Neural progenitor cell (in vitro differentiated cells): ENCODE data around the gene KATNAL1. TPM values are rescaled to one million over a fixed set of nuclear protein-coding genes. Genes with fewer than 3 reads are reported as not detected.

Experiments used
- DNase-seq: peaks from one replicate; pipeline ENCODE4 v3.0.0-alpha.2; 2016; ENCODE audit warnings: low spot score
- H2AFZ ChIP-seq: fragments of 200-600 bp; sonication (generic); replicated peaks from 2 replicates; pipeline ENCODE4 v1.6.1; 2016; ENCODE audit warnings: antibody characterized with exemption
- H3F3A ChIP-seq: fragments of 200-600 bp; sonication (generic); 2 replicates; pipeline ENCODE4 v1.6.1; 2016; ENCODE audit warnings: antibody characterized with exemption, low read depth
- H3K27ac ChIP-seq: fragments of 200-600 bp; sonication (generic); 2 replicates; pipeline ENCODE4 v1.5.1; 2016; ENCODE audit warnings: mild to moderate bottlenecking
- H3K27me3 ChIP-seq: fragments of 200-600 bp; sonication (generic); 2 replicates; pipeline ENCODE4 v1.6.1; 2016; ENCODE audit warnings: mild to moderate bottlenecking, moderate library complexity
- H3K36me3 ChIP-seq: fragments of 200-600 bp; sonication (generic); 2 replicates; pipeline ENCODE4 v1.5.1; 2016
- H3K4me1 ChIP-seq: fragments of 200-600 bp; sonication (generic); 2 replicates; pipeline ENCODE4 v1.6.1; 2016; ENCODE audit warnings: mixed run types
- H3K4me2 ChIP-seq: fragments of 200-600 bp; sonication (generic); 2 replicates; pipeline ENCODE4 v1.6.1; 2016
- H3K4me3 ChIP-seq: fragments of 200-600 bp; sonication (generic); 2 replicates; pipeline ENCODE4 v1.5.1; 2016
- H3K79me2 ChIP-seq: fragments of 200-600 bp; sonication (generic); 2 replicates; pipeline ENCODE4 v1.6.1; 2016; ENCODE audit warnings: low read depth
- H3K9ac ChIP-seq: fragments of 200-600 bp; sonication (generic); 2 replicates; pipeline ENCODE4 v1.6.1; 2016
- H3K9me3 ChIP-seq: fragments of 200-600 bp; sonication (generic); 2 replicates; pipeline ENCODE4 v1.5.1; 2016; ENCODE audit warnings: low read depth
- H4K20me1 ChIP-seq: fragments of 200-600 bp; sonication (generic); 2 replicates; pipeline ENCODE4 v1.6.1; 2016; ENCODE audit warnings: low read depth
- H3K27ac Mint-ChIP-seq: 3 replicates; pipeline ENCODE4 v1.8.0; 2021; ENCODE audit warnings: mixed read lengths
- H3K27me3 Mint-ChIP-seq: 2 replicates; pipeline ENCODE4 v1.8.0; 2022; ENCODE audit warnings: low read depth, mild to moderate bottlenecking, inconsistent platforms, moderate library complexity, mixed read lengths; ENCODE audit not compliant: insufficient read depth
- H3K36me3 Mint-ChIP-seq: 3 replicates; pipeline ENCODE4 v1.8.0; 2021; ENCODE audit warnings: mixed read lengths
- H3K4me1 Mint-ChIP-seq: 3 replicates; pipeline ENCODE4 v1.8.0; 2021; ENCODE audit warnings: mixed read lengths
- H3K4me3 Mint-ChIP-seq: 3 replicates; pipeline ENCODE4 v1.8.0; 2021; ENCODE audit warnings: mild to moderate bottlenecking, moderate library complexity, mixed read lengths
- H3K9me3 Mint-ChIP-seq: 3 replicates; pipeline ENCODE4 v1.8.0; 2020; ENCODE audit warnings: mixed read lengths
- CTCF ChIP-seq: fragments of 200-600 bp; sonication (generic); IDR thresholded peaks from 2 replicates; pipeline ENCODE4 v1.5.1; 2017; ENCODE audit warnings: antibody characterized with exemption, mild to moderate bottlenecking
- EZH2 ChIP-seq: fragments of 200-600 bp; sonication (generic); IDR thresholded peaks from 2 replicates; pipeline ENCODE4 v1.6.1; 2017; ENCODE audit warnings: antibody characterized with exemption, mild to moderate bottlenecking, moderate library complexity
- EZH2phosphoT487 ChIP-seq: fragments of 200-600 bp; sonication (generic); IDR thresholded peaks from 2 replicates; pipeline ENCODE4 v1.6.1; 2017; ENCODE audit warnings: antibody characterized with exemption
- total RNA-seq: library from RNA; depleted of rRNA; stranded (reverse); fragments of >200 nt; gene quantifications from 2 replicates; pipeline ENCODE4 v1.2.3, GENCODE V29; 2015; ENCODE audit warnings: low replicate concordance

KATNAL1 gene
- total RNA-seq, 1 donor from 2014 or later, result 33.6 TPM

GRCh38 chr13:30165796-30166195 is 141.6 kb downstream of the KATNAL1 start:
- H2AFZ ChIP-seq, result peak overlapping the region; percentile 88
- TF ChIP-seq EZH2phosphoT487 (no peak), EZH2 (no peak), CTCF (no peak)
- peaks cover 2% of the 10 kb centered on the region for H3K36me3 Mint-ChIP-seq

GRCh38 chr13:30165071-30165470 is 142.3 kb downstream of the KATNAL1 start:
- peaks cover 27% of the 10 kb centered on the region for H3K4me1 Mint-ChIP-seq
- TF ChIP-seq EZH2phosphoT487 (no peak), EZH2 (no peak), CTCF (no peak)
- Histone ChIP-seq H3K4me1 (peaks cover 12% of the 10 kb centered on the region), H3K9ac (no peak overlapping the region), H4K20me1 (no peaks in the 10 kb centered on the region), H3K4me2 (no peak overlapping the region), H3K9me3 (no peaks in the 10 kb centered on the region), H3K36me3 (no peaks in the 10 kb centered on the region), H3K27ac (no peak overlapping the region), H3K27me3 (no peaks in the 10 kb centered on the region), H2AFZ (no peak overlapping the region), H3F3A (no peaks in the 10 kb centered on the region), H3K79me2 (no peaks in the 10 kb centered on the region), H3K4me3 (no peak overlapping the region)
- H3K4me3 Mint-ChIP-seq, result no peak overlapping the region
- DNase-seq, result no peak
- peaks cover 2% of the 10 kb centered on the region for H3K36me3 Mint-ChIP-seq
- H3K9me3 Mint-ChIP-seq, result peaks cover 15% of the 10 kb centered on the region
- no peak overlapping the region for H3K27ac Mint-ChIP-seq
- peaks cover 3% of the 10 kb centered on the region for H3K27me3 Mint-ChIP-seq

More at GRCh38 chr13:30165796-30166195, 141.6 kb downstream of the KATNAL1 start:
- Mint-ChIP-seq H3K4me3 (no peak overlapping the region), H3K27me3 (peaks cover 3% of the 10 kb centered on the region), H3K27ac (no peak overlapping the region), H3K4me1 (peaks cover 23% of the 10 kb centered on the region), H3K9me3 (peaks cover 10% of the 10 kb centered on the region)
- Histone ChIP-seq H3F3A (no peaks in the 10 kb centered on the region), H3K4me2 (peak overlapping the region; percentile 3), H3K9ac (no peak overlapping the region), H3K4me3 (no peak overlapping the region), H3K27me3 (no peaks in the 10 kb centered on the region), H3K36me3 (no peaks in the 10 kb centered on the region), H4K20me1 (no peaks in the 10 kb centered on the region), H3K27ac (no peak overlapping the region), H3K9me3 (no peaks in the 10 kb centered on the region), H3K4me1 (peaks cover 12% of the 10 kb centered on the region), H3K79me2 (no peaks in the 10 kb centered on the region)
- DNase-seq, result peak; percentile 64

- Histone ChIP-seq H4K20me1 (no peaks in the 10 kb centered on the region), H3K4me3 (no peak overlapping the region), H3K36me3 (no peaks in the 10 kb centered on the region), H3K4me2 (no peak overlapping the region), H3K79me2 (no peaks in the 10 kb centered on the region), H3F3A (no peaks in the 10 kb centered on the region), H3K27me3 (no peaks in the 10 kb centered on the region), H3K9ac (no peak overlapping the region), H3K27ac (no peak overlapping the region), H2AFZ (no peak overlapping the region), H3K4me1 (peaks cover 12% of the 10 kb centered on the region), H3K9me3 (no peaks in the 10 kb centered on the region)
- Mint-ChIP-seq H3K9me3 (peaks cover 15% of the 10 kb centered on the region), H3K36me3 (peaks cover 2% of the 10 kb centered on the region), H3K27ac (no peak overlapping the region), H3K4me1 (peaks cover 32% of the 10 kb centered on the region), H3K27me3 (peaks cover 3% of the 10 kb centered on the region), H3K4me3 (no peak overlapping the region)
- DNase-seq, result no peak
- TF ChIP-seq CTCF, result no peak
- TF ChIP-seq EZH2, result no peak
These were observed 143.2 kb downstream of the KATNAL1 start for GRCh38 chr13:30164146-30164545.
